ENCODE measurements around the gene GET4.

GET4 gene

GRCh38 chr7:875476-876076 is 778 bp upstream of the GET4 start:
- POLR2A ChIA-PET, result interaction anchor here (1.2 kb wide), 1 partner anchor 58 kb away, joined by 4 read pairs; no protein-coding TSS in a partner anchor
- no peak for DNase-seq (ENCODE audit: extremely low spot score)
- no peak for TF ChIP-seq FOXA1 (IDR thresholded peaks at IDR 0.05)
- TF ChIP-seq ELF4 (IDR thresholded peaks at IDR 0.05), result no peak
- no peak for TF ChIP-seq BHLHE40 (IDR thresholded peaks at IDR 0.05; ENCODE audit: borderline replicate concordance)
- no peak for TF ChIP-seq SUZ12 (IDR thresholded peaks at IDR 0.05)
- CTCF ChIA-PET, result interaction anchor here (0.7 to 1.0 kb wide), 2 partner anchors 39 to 62 kb away, joined by 3 read pairs; no protein-coding TSS in a partner anchor

GRCh38 chr7:876972-877311 is 588 bp downstream of the GET4 start:
- no peak for DNase-seq (ENCODE audit: extremely low spot score)
- CTCF ChIA-PET, result no interaction called here
- no peak for TF ChIP-seq FOXM1 (IDR thresholded peaks at IDR 0.05; ENCODE audit: borderline replicate concordance)
- POLR2A ChIA-PET, result interaction anchor here (0.9 kb wide), 1 partner anchor 9 kb away, joined by 3 read pairs; no protein-coding TSS in a partner anchor

GRCh38 chr7:877312-878232 is 1.2 kb downstream of the GET4 start:
- ChIA-PET CTCF (no interaction called here), POLR2A (interaction anchor here (0.9 kb wide), 1 partner anchor 8 kb away, joined by 3 read pairs; no protein-coding TSS in a partner anchor)
- DNase-seq (ENCODE audit: extremely low spot score), result no peak
- TF ChIP-seq HDGF (IDR thresholded peaks at IDR 0.05; ENCODE audit: borderline replicate concordance), result no peak
- no peak for TF ChIP-seq LEF1 (IDR thresholded peaks at IDR 0.05; ENCODE audit: borderline replicate concordance)
- no peak for TF ChIP-seq NFRKB (IDR thresholded peaks at IDR 0.05)
- no peak for TF ChIP-seq FOXK2 (IDR thresholded peaks at IDR 0.05)
- TF ChIP-seq FOXM1 (IDR thresholded peaks at IDR 0.05; ENCODE audit: borderline replicate concordance), result no peak
- TF ChIP-seq ARNT (IDR thresholded peaks at IDR 0.05), result no peak
- TF ChIP-seq CTBP1 (IDR thresholded peaks at IDR 0.05; ENCODE audit: borderline replicate concordance), result no peak
- TF ChIP-seq SUZ12 (IDR thresholded peaks at IDR 0.05), result no peak
- TF ChIP-seq L3MBTL2 (conservative IDR thresholded peaks at IDR 0.05), result no peak
- no peak for TF ChIP-seq ZNF384 (IDR thresholded peaks at IDR 0.05)
- TF ChIP-seq TARDBP (IDR thresholded peaks at IDR 0.05), result no peak
- TF ChIP-seq FOXA1 (IDR thresholded peaks at IDR 0.05), result no peak
- TF ChIP-seq SP1 (IDR thresholded peaks at IDR 0.05), result no peak
- no peak for TF ChIP-seq PKNOX1 (IDR thresholded peaks at IDR 0.05)
- TF ChIP-seq BHLHE40 (IDR thresholded peaks at IDR 0.05; ENCODE audit: borderline replicate concordance), result no peak

GRCh38 chr7:879093-879492 is 2.7 kb downstream of the GET4 start:
- ChIA-PET POLR2A (no interaction called here), CTCF (no interaction called here)

GRCh38 chr7:879706-880105 is 3.4 kb downstream of the GET4 start:
- POLR2A ChIA-PET, result no interaction called here
- TF ChIP-seq BHLHE40 (IDR thresholded peaks at IDR 0.05; ENCODE audit: borderline replicate concordance), result no peak
- no peak for TF ChIP-seq NFRKB (IDR thresholded peaks at IDR 0.05)
- no peak for TF ChIP-seq ARNT (IDR thresholded peaks at IDR 0.05)
- no peak for TF ChIP-seq FOXM1 (IDR thresholded peaks at IDR 0.05; ENCODE audit: borderline replicate concordance)
- TF ChIP-seq CTBP1 (IDR thresholded peaks at IDR 0.05; ENCODE audit: borderline replicate concordance), result no peak
- TF ChIP-seq LEF1 (IDR thresholded peaks at IDR 0.05; ENCODE audit: borderline replicate concordance), result no peak
- TF ChIP-seq TARDBP (IDR thresholded peaks at IDR 0.05), result no peak
- TF ChIP-seq ELF4 (IDR thresholded peaks at IDR 0.05), result no peak
- no peak for TF ChIP-seq SUZ12 (IDR thresholded peaks at IDR 0.05)
- no peak for TF ChIP-seq HDGF (IDR thresholded peaks at IDR 0.05; ENCODE audit: borderline replicate concordance)
- no peak for TF ChIP-seq ZNF384 (IDR thresholded peaks at IDR 0.05)
- TF ChIP-seq FOXK2 (IDR thresholded peaks at IDR 0.05), result no peak
- no peak for TF ChIP-seq PKNOX1 (IDR thresholded peaks at IDR 0.05)
- no peak for TF ChIP-seq FOXA1 (IDR thresholded peaks at IDR 0.05)
- no peak for TF ChIP-seq SP1 (IDR thresholded peaks at IDR 0.05)
- no peak for DNase-seq (ENCODE audit: extremely low spot score)
- CTCF ChIA-PET, result no interaction called here

More at GRCh38 chr7:879093-879492, 2.7 kb downstream of the GET4 start:
- TF ChIP-seq HDGF (IDR thresholded peaks at IDR 0.05; ENCODE audit: borderline replicate concordance), result no peak
- no peak for TF ChIP-seq SUZ12 (IDR thresholded peaks at IDR 0.05)
- TF ChIP-seq ZNF384 (IDR thresholded peaks at IDR 0.05), result no peak
- no peak for TF ChIP-seq NFRKB (IDR thresholded peaks at IDR 0.05)
- no peak for TF ChIP-seq PKNOX1 (IDR thresholded peaks at IDR 0.05)
- no peak for TF ChIP-seq TARDBP (IDR thresholded peaks at IDR 0.05)
- no peak for TF ChIP-seq FOXM1 (IDR thresholded peaks at IDR 0.05; ENCODE audit: borderline replicate concordance)
- TF ChIP-seq SP1 (IDR thresholded peaks at IDR 0.05), result no peak
- no peak for TF ChIP-seq BHLHE40 (IDR thresholded peaks at IDR 0.05; ENCODE audit: borderline replicate concordance)
- TF ChIP-seq L3MBTL2 (conservative IDR thresholded peaks at IDR 0.05), result no peak
- TF ChIP-seq FOXK2 (IDR thresholded peaks at IDR 0.05), result no peak
- TF ChIP-seq LEF1 (IDR thresholded peaks at IDR 0.05; ENCODE audit: borderline replicate concordance), result no peak
- no peak for TF ChIP-seq FOXA1 (IDR thresholded peaks at IDR 0.05)
- no peak for DNase-seq (ENCODE audit: extremely low spot score)

- POLR2A ChIA-PET, result no interaction called here
- CTCF ChIA-PET, result no interaction called here
- no peak for DNase-seq (ENCODE audit: extremely low spot score)
- TF ChIP-seq HDGF (IDR thresholded peaks at IDR 0.05; ENCODE audit: borderline replicate concordance) (no peak), FOXM1 (IDR thresholded peaks at IDR 0.05; ENCODE audit: borderline replicate concordance) (no peak), NFRKB (IDR thresholded peaks at IDR 0.05) (no peak), SUZ12 (IDR thresholded peaks at IDR 0.05) (no peak), PKNOX1 (IDR thresholded peaks at IDR 0.05) (no peak), TARDBP (IDR thresholded peaks at IDR 0.05) (no peak), SP1 (IDR thresholded peaks at IDR 0.05) (no peak), FOXK2 (IDR thresholded peaks at IDR 0.05) (no peak), L3MBTL2 (conservative IDR thresholded peaks at IDR 0.05) (no peak), FOXA1 (IDR thresholded peaks at IDR 0.05) (no peak), CTBP1 (IDR thresholded peaks at IDR 0.05; ENCODE audit: borderline replicate concordance) (no peak), BHLHE40 (IDR thresholded peaks at IDR 0.05; ENCODE audit: borderline replicate concordance) (no peak), ARNT (IDR thresholded peaks at IDR 0.05) (no peak), ELF4 (IDR thresholded peaks at IDR 0.05) (no peak), LEF1 (IDR thresholded peaks at IDR 0.05; ENCODE audit: borderline replicate concordance) (no peak), ZNF384 (IDR thresholded peaks at IDR 0.05) (no peak)
Measured at GRCh38 chr7:880450-880849, 4.1 kb downstream of the GET4 start.

All from HEK293T (cell line).